Measurements from ENCODE around the gene PIP4K2A.

PIP4K2A gene

GRCh38 chr10:22615819-22616499 lies 98.4 kb downstream of the PIP4K2A start:
- no peak for DNase-seq

- no peak for DNase-seq
These were observed 99.3 kb downstream of the PIP4K2A start for GRCh38 chr10:22615101-22615500.

- DNase-seq: no peak
These were observed 101.4 kb downstream of the PIP4K2A start for GRCh38 chr10:22613011-22613410.

GRCh38 chr10:22612318-22612717 lies 102.1 kb downstream of the PIP4K2A start:
- DNase-seq: no peak

GRCh38 chr10:22611425-22612115 lies 102.8 kb downstream of the PIP4K2A start:
- no peak for DNase-seq

GRCh38 chr10:22610610-22611009 lies 103.8 kb downstream of the PIP4K2A start:
- no peak for DNase-seq

GRCh38 chr10:22609719-22610465 lies 104.5 kb downstream of the PIP4K2A start:
- no peak for DNase-seq

- DNase-seq: peak; percentile 79
These were observed 105.1 kb downstream of the PIP4K2A start for GRCh38 chr10:22609251-22609650.

- no peak for DNase-seq
These were observed 107.1 kb downstream of the PIP4K2A start for GRCh38 chr10:22607261-22607660.

GRCh38 chr10:22606164-22606614 lies 108.2 kb downstream of the PIP4K2A start:
- no peak for DNase-seq

GRCh38 chr10:22605168-22605567 lies 109.2 kb downstream of the PIP4K2A start:
- DNase-seq: no peak

- no peak for DNase-seq
These were observed 109.8 kb downstream of the PIP4K2A start for GRCh38 chr10:22604344-22605126.

GRCh38 chr10:22603581-22603980 lies 110.8 kb downstream of the PIP4K2A start:
- no peak for DNase-seq

- DNase-seq: no peak
These were observed 112.8 kb downstream of the PIP4K2A start for GRCh38 chr10:22601618-22602017.

- no peak for DNase-seq
These were observed 114.6 kb downstream of the PIP4K2A start for GRCh38 chr10:22599636-22600228.

- DNase-seq: no peak
These were observed 115.3 kb downstream of the PIP4K2A start for GRCh38 chr10:22599048-22599561.

GRCh38 chr10:22598478-22598877 lies 115.9 kb downstream of the PIP4K2A start:
- no peak for DNase-seq

- DNase-seq: no peak
These were observed 117.2 kb downstream of the PIP4K2A start for GRCh38 chr10:22597138-22597537.

GRCh38 chr10:22593636-22594198 lies 120.7 kb downstream of the PIP4K2A start:
- no peak for DNase-seq

GRCh38 chr10:22593026-22593425 lies 121.4 kb downstream of the PIP4K2A start:
- DNase-seq: no peak

GRCh38 chr10:22589851-22590514 lies 124.4 kb downstream of the PIP4K2A start:
- DNase-seq: no peak

All from NCI-H1694 treated with DMSO at 0.1 percent for 48 hours (cell line).